SU-DHL-6 (cell line): ENCODE data around the gene STARD3.

ENCODE experiments used
- EZH2phosphoT487 ChIP-seq: fragments of 200-600 bp; sonication (generic), shearing (Covaris generic); conservative IDR thresholded peaks from 2 replicates; pipeline ENCODE4 v1.6.1; 2018; ENCODE audit warnings: mild to moderate bottlenecking, antibody characterized with exemption, low read length, moderate library complexity, mixed read lengths
- TF ChIP-seq, protein P1 (sequence below): fragments of 200-600 bp; sonication (generic); IDR thresholded peaks from one replicate; pipeline ENCODE4 v1.5.1; 2017; ENCODE audit warnings: antibody characterized with exemption, mild to moderate bottlenecking, low read length, moderate library complexity; ENCODE audit not compliant: insufficient read depth, poor library complexity, severe bottlenecking

DNA sequence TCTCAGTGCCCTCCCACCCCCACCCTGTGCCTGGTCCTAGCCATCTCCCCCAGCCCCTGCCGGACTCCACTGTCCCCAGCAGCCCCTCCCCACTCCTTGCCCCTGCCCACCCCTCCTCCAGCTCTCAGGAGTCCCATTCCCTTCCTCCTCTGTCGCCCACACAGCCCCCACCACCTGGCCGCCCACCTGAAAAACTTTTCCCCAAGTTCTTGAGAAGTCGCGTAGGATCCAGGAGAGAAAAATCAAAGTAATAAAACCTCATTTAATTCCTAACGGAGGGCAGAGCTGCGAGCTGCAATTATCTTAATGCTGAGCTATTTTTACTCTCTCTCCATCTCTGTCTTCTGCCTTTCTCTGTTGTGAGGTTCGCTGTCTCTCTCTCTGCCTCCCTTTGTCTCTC is 12.6 kb upstream of the STARD3 start:
- TF ChIP-seq, protein P1, sequence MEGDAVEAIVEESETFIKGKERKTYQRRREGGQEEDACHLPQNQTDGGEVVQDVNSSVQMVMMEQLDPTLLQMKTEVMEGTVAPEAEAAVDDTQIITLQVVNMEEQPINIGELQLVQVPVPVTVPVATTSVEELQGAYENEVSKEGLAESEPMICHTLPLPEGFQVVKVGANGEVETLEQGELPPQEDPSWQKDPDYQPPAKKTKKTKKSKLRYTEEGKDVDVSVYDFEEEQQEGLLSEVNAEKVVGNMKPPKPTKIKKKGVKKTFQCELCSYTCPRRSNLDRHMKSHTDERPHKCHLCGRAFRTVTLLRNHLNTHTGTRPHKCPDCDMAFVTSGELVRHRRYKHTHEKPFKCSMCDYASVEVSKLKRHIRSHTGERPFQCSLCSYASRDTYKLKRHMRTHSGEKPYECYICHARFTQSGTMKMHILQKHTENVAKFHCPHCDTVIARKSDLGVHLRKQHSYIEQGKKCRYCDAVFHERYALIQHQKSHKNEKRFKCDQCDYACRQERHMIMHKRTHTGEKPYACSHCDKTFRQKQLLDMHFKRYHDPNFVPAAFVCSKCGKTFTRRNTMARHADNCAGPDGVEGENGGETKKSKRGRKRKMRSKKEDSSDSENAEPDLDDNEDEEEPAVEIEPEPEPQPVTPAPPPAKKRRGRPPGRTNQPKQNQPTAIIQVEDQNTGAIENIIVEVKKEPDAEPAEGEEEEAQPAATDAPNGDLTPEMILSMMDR = no peak
- TF ChIP-seq EZH2phosphoT487 = no peak
